Measurements from ENCODE around the gene GFPT1. TPM values are rescaled to one million over a fixed set of nuclear protein-coding genes. Genes with fewer than 3 reads are reported as not detected.

GFPT1 gene
- total and polyA plus RNA-seq, 9 of the 15 experiments (the other 6 are each of a cell fraction or from before 2014, with no cell fraction given), result 6.6 to 38.3 (median 15.9) TPM

- TF ChIP-seq THRB (CRISPR knock-in tag; conservative IDR thresholded peaks at IDR 0.05) (0 out of 2 replicates have a peak, but pooled peaks have one; percentile 47), GATA2 (CRISPR knock-in tag; IDR thresholded peaks at IDR 0.05) (no peak), PKNOX1 (IDR thresholded peaks at IDR 0.05) (peak; percentile 96), SMC3 (conservative IDR thresholded peaks at IDR 0.05; ENCODE audit: insufficient read depth, low read depth, low read length) (no peak), RAD51 (IDR thresholded peaks at IDR 0.05; ENCODE audit: borderline replicate concordance, low read depth) (no peak), NR2F6 (CRISPR knock-in tag; IDR thresholded peaks at IDR 0.05) (no peak), HES1 (IDR thresholded peaks at IDR 0.05; ENCODE audit: low read depth) (no peak), CBFA2T2 (conservative IDR thresholded peaks at IDR 0.05) (no peak), PCBP2 (IDR thresholded peaks at IDR 0.05; ENCODE audit: low read depth, low read length, poor library complexity, severe bottlenecking) (no peak), E2F8 (IDR thresholded peaks at IDR 0.05; ENCODE audit: low read depth, partially characterized antibody) (no peak), ZNF41 (CRISPR knock-in tag; conservative IDR thresholded peaks at IDR 0.05) (no peak), ZNF764 (CRISPR knock-in tag; IDR thresholded peaks at IDR 0.05; ENCODE audit: low read depth) (no peak), CBX3 (IDR thresholded peaks at IDR 0.05; ENCODE audit: borderline replicate concordance in 1 of 2, low read length in 2 of 2) (no peak), ARHGAP35 (IDR thresholded peaks at IDR 0.05; ENCODE audit: partially characterized antibody) (peak; percentile 20), TRIM24 (IDR thresholded peaks at IDR 0.05) (no peak; a peak in 1 of 4 replicates), ZBTB9 (CRISPR knock-in tag; IDR thresholded peaks at IDR 0.05) (peak; percentile 98), ZNF347 (CRISPR knock-in tag; IDR thresholded peaks at IDR 0.05; ENCODE audit: low read depth) (no peak), GABPB2 (CRISPR knock-in tag; conservative IDR thresholded peaks at IDR 0.05) (no peak), FOXM1 (IDR thresholded peaks at IDR 0.05; ENCODE audit: low read depth) (no peak), FOXM1 (CRISPR knock-in tag; IDR thresholded peaks at IDR 0.05; ENCODE audit: low read depth) (no peak), XRCC5 (IDR thresholded peaks at IDR 0.05; ENCODE audit: low read depth, low read length) (no peak)
Measured at GRCh38 chr2:69386789-69387734, at the start of gene GFPT1 (continued).
